Body of pancreas (tissue), 4 donors: Measurements from ENCODE around the gene DIDO1.

Experiments
- CTCF ChIP-seq, 7 experiments: fragments of 450-650 bp in 4 of 7; fragments of 200-600 bp in 3 of 7; sonication (generic) in 3 of 7; IDR thresholded peaks; one replicate each; pipeline ENCODE4 v1.5.1; 2016 to 2019; ENCODE audit warnings: antibody characterized with exemption in 7 of 7
- POLR2A ChIP-seq, 3 donors: fragments of 450-650 bp; IDR thresholded peaks; one replicate each; pipeline ENCODE4 v1.6.1; 2016; ENCODE audit warnings: antibody characterized with exemption in 3 of 3, mild to moderate bottlenecking in 2 of 3

GRCh38 chr20:62888910-62889309 is 37.4 kb downstream of the DIDO1 start:
- no peak for TF ChIP-seq CTCF (IDR thresholded peaks at IDR 0.05)
- no peak for TF ChIP-seq POLR2A (IDR thresholded peaks at IDR 0.05)
